Erythroblast (primary cell): ENCODE measurements around the gene ARAP3.

Experiments used
- GATA1 ChIP-seq: IDR thresholded peaks from 2 replicates; pipeline ENCODE4 v1.6.1; 2011; ENCODE audit warnings: low read depth, mild to moderate bottlenecking, control low read depth, low read length, moderate library complexity
- POLR2A ChIP-seq: IDR thresholded peaks from 2 replicates; pipeline ENCODE4 v1.6.1; 2011; ENCODE audit warnings: mild to moderate bottlenecking, low read length

DNA sequence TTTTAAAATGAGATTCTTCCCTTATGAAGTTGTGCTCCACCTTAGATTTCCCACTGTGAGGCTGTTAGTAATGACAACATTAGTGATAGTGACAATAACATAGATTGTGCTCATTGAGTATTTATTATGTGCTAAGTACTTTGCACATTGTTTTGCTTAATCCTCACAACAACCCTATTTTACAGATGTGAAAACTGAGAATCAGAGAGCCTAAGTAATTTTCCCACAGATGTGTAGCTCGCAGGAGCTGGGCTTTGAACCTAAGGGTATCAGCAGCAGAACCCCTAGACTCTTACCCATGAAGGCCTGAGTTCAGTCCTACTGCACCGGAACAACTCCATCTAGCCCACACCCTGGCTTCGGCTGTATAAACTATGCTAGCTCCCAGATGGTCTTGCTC, 15.6 kb upstream of the ARAP3 start:
- TF ChIP-seq GATA1, result no peak
- TF ChIP-seq POLR2A, result no peak
